H9 (cell line): ENCODE results near the gene PGM2. TPM values are rescaled to one million over a fixed set of nuclear protein-coding genes. Genes with fewer than 3 reads are reported as not detected.

Experiments
- DNase-seq: peaks from one replicate; pipeline ENCODE4 v3.0.0-alpha.2; 2017
- H2AFZ ChIP-seq: one replicate; pipeline ENCODE4 v1.6.1; 2013; ENCODE audit warnings: mild to moderate bottlenecking, low read length, control low read depth, moderate library complexity
- H2AK5ac ChIP-seq: 2 replicates; pipeline ENCODE4 v1.6.1; 2013; ENCODE audit warnings: low read length, control low read depth, mixed read lengths; ENCODE audit not compliant: insufficient read length
- H2BK120ac ChIP-seq: one replicate; pipeline ENCODE4 v1.6.1; 2013; ENCODE audit warnings: low read depth, mild to moderate bottlenecking, low read length, control low read depth, inconsistent platforms; ENCODE audit not compliant: poor library complexity, severe bottlenecking
- H2BK12ac ChIP-seq: 2 replicates; pipeline ENCODE4 v1.6.1; 2013; ENCODE audit warnings: low read length, control low read depth, mixed read lengths, low read depth; ENCODE audit not compliant: insufficient read length
- H2BK15ac ChIP-seq: 2 replicates; pipeline ENCODE4 v1.6.1; 2013; ENCODE audit warnings: low read depth, low read length, control low read depth
- H2BK20ac ChIP-seq: one replicate; pipeline ENCODE4 v1.6.1; 2013; ENCODE audit warnings: low read depth, mild to moderate bottlenecking, low read length, control low read depth, inconsistent platforms; ENCODE audit not compliant: poor library complexity, severe bottlenecking
- H2BK5ac ChIP-seq: 2 replicates; pipeline ENCODE4 v1.6.1; 2013; ENCODE audit warnings: low read length, control low read depth, mixed read lengths; ENCODE audit not compliant: insufficient read length
- H3K14ac ChIP-seq: 2 replicates; pipeline ENCODE4 v1.6.1; 2013; ENCODE audit warnings: low read length, control low read depth; ENCODE audit not compliant: insufficient read depth
- H3K18ac ChIP-seq: 2 replicates; pipeline ENCODE4 v1.6.1; 2013; ENCODE audit warnings: low read depth, mild to moderate bottlenecking, mixed read lengths, low read length, control low read depth; ENCODE audit not compliant: insufficient read length
- H3K23ac ChIP-seq: 2 replicates; pipeline ENCODE4 v1.6.1; 2013; ENCODE audit warnings: low read length, control low read depth, mixed read lengths, low read depth; ENCODE audit not compliant: insufficient read length
- H3K23me2 ChIP-seq: 2 replicates; pipeline ENCODE4 v1.6.1; 2013; ENCODE audit warnings: low read depth, mild to moderate bottlenecking, mixed read lengths, low read length, control low read depth; ENCODE audit not compliant: insufficient read length, poor library complexity, severe bottlenecking
- H3K27ac ChIP-seq: 2 replicates; pipeline ENCODE4 v1.5.1; 2013; ENCODE audit warnings: low read length, control low read depth, mixed read lengths, low read depth; ENCODE audit not compliant: insufficient read length
- H3K27me3 ChIP-seq: 2 replicates; pipeline ENCODE4 v1.6.1; 2013; ENCODE audit warnings: low read length, control low read depth, inconsistent platforms; ENCODE audit not compliant: insufficient read depth
- H3K4ac ChIP-seq: 2 replicates; pipeline ENCODE4 v1.6.1; 2013; ENCODE audit warnings: low read depth, mild to moderate bottlenecking, control low read depth, inconsistent platforms, low read length, moderate library complexity
- H3K4me1 ChIP-seq: 2 replicates; pipeline ENCODE4 v1.6.1; 2013; ENCODE audit warnings: low read length, control low read depth, inconsistent platforms; ENCODE audit not compliant: insufficient read depth
- H3K4me2 ChIP-seq: 2 replicates; pipeline ENCODE4 v1.6.1; 2013; ENCODE audit warnings: low read length, control low read depth, mixed read lengths; ENCODE audit not compliant: insufficient read length, insufficient read depth
- H3K56ac ChIP-seq: 2 replicates; pipeline ENCODE4 v1.6.1; 2013; ENCODE audit warnings: low read depth, mild to moderate bottlenecking, mixed read lengths, low read length, control low read depth; ENCODE audit not compliant: insufficient read length
- H3K79me1 ChIP-seq: 2 replicates; pipeline ENCODE4 v1.6.1; 2013; ENCODE audit warnings: low read depth, mild to moderate bottlenecking, moderate library complexity, low read length, control low read depth, inconsistent platforms; ENCODE audit not compliant: insufficient read depth, poor library complexity, severe bottlenecking
- H3K79me2 ChIP-seq: 2 replicates; pipeline ENCODE4 v1.6.1; 2013; ENCODE audit warnings: low read length, control low read depth, inconsistent platforms; ENCODE audit not compliant: insufficient read depth
- H3K9ac ChIP-seq: 2 replicates; pipeline ENCODE4 v1.6.1; 2013; ENCODE audit warnings: low read length, control low read depth, mixed read lengths; ENCODE audit not compliant: insufficient read length; ENCODE audit errors: extremely low read depth
- H3K9me3 ChIP-seq: one replicate; pipeline ENCODE4 v1.6.1; 2013; ENCODE audit warnings: low read depth, low read length, inconsistent platforms; ENCODE audit not compliant: control insufficient read depth
- H3T11ph ChIP-seq: one replicate; pipeline ENCODE4 v1.6.1; 2013; ENCODE audit warnings: mild to moderate bottlenecking, low read length, control low read depth, inconsistent platforms
- H4K20me1 ChIP-seq: one replicate; pipeline ENCODE4 v1.6.1; 2013; ENCODE audit not compliant: control insufficient read depth, insufficient read length, insufficient read depth
- H4K5ac ChIP-seq: 2 replicates; pipeline ENCODE4 v1.6.1; 2013; ENCODE audit warnings: low read depth, mild to moderate bottlenecking, mixed read lengths, low read length, control low read depth; ENCODE audit not compliant: insufficient read length
- H4K8ac ChIP-seq: replicated peaks from 2 replicates; pipeline ENCODE4 v1.6.1; 2013; ENCODE audit warnings: low read length, control low read depth, mixed read lengths, low read depth; ENCODE audit not compliant: insufficient read length
- H4K91ac ChIP-seq: 2 replicates; pipeline ENCODE4 v1.6.1; 2013; ENCODE audit warnings: low read depth, mild to moderate bottlenecking, moderate library complexity, mixed read lengths, low read length, control low read depth; ENCODE audit not compliant: insufficient read length
- H3K27ac Mint-ChIP-seq, 3 experiments: 2 replicates in 2 of 3; 3 replicates in 1 of 3; pipeline ENCODE4 v1.8.0; 2020 to 2021; ENCODE audit warnings: mixed read lengths in 3 of 3, mild to moderate bottlenecking in 1 of 3, moderate library complexity in 1 of 3
- H3K27me3 Mint-ChIP-seq: 2 replicates; pipeline ENCODE4 v1.8.0; 2021; ENCODE audit warnings: low read depth, mild to moderate bottlenecking, moderate library complexity, mixed read lengths
- H3K36me3 Mint-ChIP-seq, 3 experiments: 2 replicates in 2 of 3; 3 replicates in 1 of 3; pipeline ENCODE4 v1.8.0; 2020 to 2021; ENCODE audit warnings: low read depth in 3 of 3, mixed read lengths in 3 of 3; ENCODE audit not compliant: insufficient read depth in 1 of 3
- H3K4me1 Mint-ChIP-seq, 2 experiments: 2 replicates each; pipeline ENCODE4 v1.8.0; 2020; ENCODE audit warnings: mixed read lengths in 2 of 2
- H3K4me3 Mint-ChIP-seq, 2 experiments: 2 replicates in 1 of 2; 3 replicates in 1 of 2; pipeline ENCODE4 v1.8.0; 2020 to 2021; ENCODE audit warnings: mild to moderate bottlenecking in 2 of 2, mixed read lengths in 2 of 2, moderate library complexity in 1 of 2
- H3K9me3 Mint-ChIP-seq, 2 experiments: 2 replicates in 1 of 2; 3 replicates in 1 of 2; pipeline ENCODE4 v1.8.0; 2020; ENCODE audit warnings: mild to moderate bottlenecking in 2 of 2, mixed read lengths in 2 of 2, moderate library complexity in 1 of 2
- WGBS: extraction: QIAGEN DNeasy Blood & Tissue Kit; methylation state at CpG from one replicate; pipeline ENCODE4 v1.1.7; 2013; ENCODE audit warnings: missing lambda C conversion rate, low lambda C conversion rate, mixed read lengths; ENCODE audit not compliant: insufficient read length; ENCODE audit errors: extremely low coverage; 5-methylcytosine and 5-hydroxymethylcytosine counted together
- total RNA-seq: library from RNA; stranded (reverse); gene quantifications from 2 replicates; pipeline ENCODE4 v1.2.1, GENCODE V29; 2021
- TF ChIP-seq, protein P1 (sequence below): fragments of 200-600 bp; sonication (generic); conservative IDR thresholded peaks from 3 replicates; pipeline ENCODE4 v1.8.0; 2021; ENCODE audit warnings: antibody characterized with exemption, mild to moderate bottlenecking

The PGM2 gene
- total RNA-seq, 1 experiment from 2014 or later: 26.6 TPM

DNA sequence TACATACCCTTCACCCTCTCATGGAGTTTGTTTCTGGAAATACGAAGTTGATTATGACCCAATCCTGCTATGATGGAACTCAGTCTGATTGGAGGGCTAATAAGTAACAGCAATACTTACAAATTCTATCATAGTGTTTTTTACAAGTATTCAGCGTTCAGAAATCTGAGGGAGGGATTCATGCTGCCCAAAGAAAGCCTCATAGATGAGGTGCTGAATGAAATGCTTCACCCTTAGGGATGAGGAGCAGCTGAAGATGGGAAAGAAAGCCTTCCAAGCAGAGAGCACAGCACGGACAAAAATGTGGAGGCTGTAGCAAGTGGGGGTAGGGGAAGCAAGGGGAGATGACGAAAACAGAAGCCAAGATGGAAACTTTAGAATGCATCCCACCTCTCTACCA is 36.5 kb downstream of the PGM2 start:
- Histone ChIP-seq H2BK12ac (no peak overlapping the region), H2BK20ac (no peak overlapping the region), H3K23me2 (no peaks in the 10 kb centered on the region), H3K79me2 (no peaks in the 10 kb centered on the region), H3K9me3 (no peaks in the 10 kb centered on the region), H4K91ac (no peak overlapping the region), H3K27me3 (no peaks in the 10 kb centered on the region), H3K9ac (no peak overlapping the region), H3T11ph (no peak overlapping the region), H3K14ac (no peak overlapping the region), H4K8ac (no peak overlapping the region), H3K27ac (no peak overlapping the region), H3K18ac (no peak overlapping the region), H4K5ac (no peak overlapping the region), H3K4me1 (no peaks in the 10 kb centered on the region), H4K20me1 (no peaks in the 10 kb centered on the region), H3K23ac (no peak overlapping the region), H2BK120ac (no peak overlapping the region), H3K4ac (no peak overlapping the region), H3K56ac (no peak overlapping the region), H3K4me2 (no peak overlapping the region), H2BK5ac (no peak overlapping the region), H2BK15ac (no peak overlapping the region), H2AFZ (no peak overlapping the region), H2AK5ac (no peak overlapping the region), H3K79me1 (no peaks in the 10 kb centered on the region)
- Mint-ChIP-seq H3K27ac (0 out of 7 replicates have a peak overlapping the region, but pooled peaks of 1 of the 3 experiments have one; percentile 52), H3K36me3 (peaks cover 4 to 29% (median 12%) of the 10 kb centered on the region in 3 experiments; a peak in 6 of 7 replicates), H3K4me1 (no peaks in the 10 kb centered on the region), H3K9me3 (no peaks in the 10 kb centered on the region), H3K4me3 (no peak overlapping the region), H3K27me3 (no peaks in the 10 kb centered on the region)
- no CpG with 5 or more reads among the region's 4 CpGs for WGBS
- TF ChIP-seq, protein P1, sequence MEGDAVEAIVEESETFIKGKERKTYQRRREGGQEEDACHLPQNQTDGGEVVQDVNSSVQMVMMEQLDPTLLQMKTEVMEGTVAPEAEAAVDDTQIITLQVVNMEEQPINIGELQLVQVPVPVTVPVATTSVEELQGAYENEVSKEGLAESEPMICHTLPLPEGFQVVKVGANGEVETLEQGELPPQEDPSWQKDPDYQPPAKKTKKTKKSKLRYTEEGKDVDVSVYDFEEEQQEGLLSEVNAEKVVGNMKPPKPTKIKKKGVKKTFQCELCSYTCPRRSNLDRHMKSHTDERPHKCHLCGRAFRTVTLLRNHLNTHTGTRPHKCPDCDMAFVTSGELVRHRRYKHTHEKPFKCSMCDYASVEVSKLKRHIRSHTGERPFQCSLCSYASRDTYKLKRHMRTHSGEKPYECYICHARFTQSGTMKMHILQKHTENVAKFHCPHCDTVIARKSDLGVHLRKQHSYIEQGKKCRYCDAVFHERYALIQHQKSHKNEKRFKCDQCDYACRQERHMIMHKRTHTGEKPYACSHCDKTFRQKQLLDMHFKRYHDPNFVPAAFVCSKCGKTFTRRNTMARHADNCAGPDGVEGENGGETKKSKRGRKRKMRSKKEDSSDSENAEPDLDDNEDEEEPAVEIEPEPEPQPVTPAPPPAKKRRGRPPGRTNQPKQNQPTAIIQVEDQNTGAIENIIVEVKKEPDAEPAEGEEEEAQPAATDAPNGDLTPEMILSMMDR: no peak
- no peak for DNase-seq
